ENCODE results near the gene SENP7.

SENP7 gene

DNA sequence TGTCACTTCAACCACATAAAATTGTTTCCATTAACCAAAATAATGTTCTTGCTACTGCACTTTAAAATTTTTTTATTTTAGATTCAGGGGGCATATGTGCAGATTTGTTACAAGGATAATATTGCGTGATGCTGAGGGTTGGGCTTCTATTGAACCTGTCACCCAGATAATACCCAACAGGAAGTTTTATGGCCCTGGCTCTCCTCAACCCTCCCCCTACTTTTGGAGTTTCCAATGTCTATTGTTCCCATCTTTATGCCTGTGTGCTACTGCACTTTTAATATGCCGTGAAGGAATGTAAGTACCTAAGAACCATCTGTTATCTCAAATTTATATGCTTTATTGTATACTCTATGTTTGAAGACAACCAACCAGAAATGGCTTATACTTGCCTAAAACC is 150.6 kb downstream of the SENP7 start:
- no peak for DNase-seq (ENCODE audit: low spot score)
- TF ChIP-seq, protein P1, sequence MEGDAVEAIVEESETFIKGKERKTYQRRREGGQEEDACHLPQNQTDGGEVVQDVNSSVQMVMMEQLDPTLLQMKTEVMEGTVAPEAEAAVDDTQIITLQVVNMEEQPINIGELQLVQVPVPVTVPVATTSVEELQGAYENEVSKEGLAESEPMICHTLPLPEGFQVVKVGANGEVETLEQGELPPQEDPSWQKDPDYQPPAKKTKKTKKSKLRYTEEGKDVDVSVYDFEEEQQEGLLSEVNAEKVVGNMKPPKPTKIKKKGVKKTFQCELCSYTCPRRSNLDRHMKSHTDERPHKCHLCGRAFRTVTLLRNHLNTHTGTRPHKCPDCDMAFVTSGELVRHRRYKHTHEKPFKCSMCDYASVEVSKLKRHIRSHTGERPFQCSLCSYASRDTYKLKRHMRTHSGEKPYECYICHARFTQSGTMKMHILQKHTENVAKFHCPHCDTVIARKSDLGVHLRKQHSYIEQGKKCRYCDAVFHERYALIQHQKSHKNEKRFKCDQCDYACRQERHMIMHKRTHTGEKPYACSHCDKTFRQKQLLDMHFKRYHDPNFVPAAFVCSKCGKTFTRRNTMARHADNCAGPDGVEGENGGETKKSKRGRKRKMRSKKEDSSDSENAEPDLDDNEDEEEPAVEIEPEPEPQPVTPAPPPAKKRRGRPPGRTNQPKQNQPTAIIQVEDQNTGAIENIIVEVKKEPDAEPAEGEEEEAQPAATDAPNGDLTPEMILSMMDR (conservative IDR thresholded peaks at IDR 0.05; ENCODE audit: low read depth): no peak
- H3K27ac ChIP-seq: no peak overlapping the region
- POLR2A ChIA-PET (ENCODE audit: low non-redundant PET): no interaction called here
- CTCF ChIA-PET: no interaction called here

DNA sequence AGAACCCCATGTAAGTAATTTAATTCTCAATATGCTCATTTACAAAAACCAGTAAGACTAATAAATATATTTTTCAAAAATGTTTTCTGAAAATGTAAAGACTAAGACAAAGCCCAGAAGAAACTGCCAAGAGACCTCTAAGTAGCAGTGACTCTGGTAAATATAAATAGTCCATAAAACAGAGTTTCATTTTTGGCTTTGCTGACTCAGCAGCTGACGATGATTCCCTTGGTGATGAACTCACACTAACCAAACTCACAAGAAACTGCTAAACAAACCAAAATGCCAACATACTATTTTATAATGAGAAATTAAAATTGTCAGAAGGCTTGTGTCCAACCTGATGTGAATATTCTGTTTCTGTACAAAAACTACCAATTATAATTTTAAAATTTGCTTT is 161.2 kb downstream of the SENP7 start:
- no peak overlapping the region for H3K27ac ChIP-seq
- POLR2A ChIA-PET (ENCODE audit: low non-redundant PET): no interaction called here
- DNase-seq (ENCODE audit: low spot score): no peak
- TF ChIP-seq, protein P1 (conservative IDR thresholded peaks at IDR 0.05; ENCODE audit: low read depth): no peak
- CTCF ChIA-PET: no interaction called here

DNA sequence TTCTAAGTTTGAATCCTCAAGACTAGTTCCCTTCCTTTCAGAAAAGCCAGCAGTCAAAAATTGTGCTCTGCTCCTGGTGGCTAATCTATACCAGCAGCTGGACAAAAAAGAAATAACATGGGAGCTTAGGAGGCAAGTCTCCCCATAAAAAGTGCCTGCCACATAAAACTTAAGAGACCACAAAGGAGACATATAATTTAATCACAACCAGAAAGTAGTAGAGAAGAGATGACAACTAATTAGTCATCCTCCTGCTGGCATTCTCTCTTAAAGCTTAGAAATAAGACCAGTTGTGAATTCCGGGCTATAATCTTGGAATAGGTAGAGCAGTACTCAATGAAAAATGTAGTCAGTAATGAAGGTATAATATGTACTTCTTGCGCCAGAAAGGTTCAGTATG is 172.4 kb downstream of the SENP7 start:
- ChIA-PET POLR2A (ENCODE audit: low non-redundant PET) (no interaction called here), CTCF (no interaction called here)
- TF ChIP-seq, protein P1 (conservative IDR thresholded peaks at IDR 0.05; ENCODE audit: low read depth): no peak
- no peak for DNase-seq (ENCODE audit: low spot score)
- no peak overlapping the region for H3K27ac ChIP-seq

DNA sequence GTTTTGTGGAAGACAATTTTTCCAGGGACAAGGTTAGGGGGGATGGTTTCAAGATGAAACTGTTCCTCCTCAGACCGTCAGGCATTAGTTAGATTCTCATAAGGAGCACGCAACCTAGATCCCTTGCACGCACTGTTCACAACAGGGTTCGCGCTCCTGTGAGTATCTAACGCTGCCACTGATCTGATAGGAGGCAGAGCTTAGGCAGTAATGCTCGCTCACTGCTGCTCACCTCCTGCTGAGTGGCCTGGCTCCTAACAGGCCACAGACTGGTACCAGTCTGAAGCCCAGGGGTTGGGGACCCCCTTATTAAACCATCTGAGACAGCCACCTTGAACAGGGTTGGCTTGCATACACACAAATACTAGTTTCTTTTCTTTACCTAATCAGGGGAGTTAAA is 179.1 kb downstream of the SENP7 start:
- TF ChIP-seq, protein P1 (conservative IDR thresholded peaks at IDR 0.05; ENCODE audit: low read depth): no peak
- DNase-seq (ENCODE audit: low spot score): no peak
- no peak overlapping the region for H3K27ac ChIP-seq
- ChIA-PET POLR2A (ENCODE audit: low non-redundant PET) (no interaction called here), CTCF (interaction anchor here (0.9 kb wide), 1 partner anchor 1610 kb away, joined by 3 read pairs; no protein-coding TSS in a partner anchor)

- ChIA-PET POLR2A (ENCODE audit: low non-redundant PET) (no interaction called here), CTCF (no interaction called here)
- H3K27ac ChIP-seq: no peak overlapping the region
- DNase-seq (ENCODE audit: low spot score): no peak
- TF ChIP-seq, protein P1 (conservative IDR thresholded peaks at IDR 0.05; ENCODE audit: low read depth): no peak
Observed at GRCh38 chr3:101329016-101329673, 183.9 kb downstream of the SENP7 start.

DNA sequence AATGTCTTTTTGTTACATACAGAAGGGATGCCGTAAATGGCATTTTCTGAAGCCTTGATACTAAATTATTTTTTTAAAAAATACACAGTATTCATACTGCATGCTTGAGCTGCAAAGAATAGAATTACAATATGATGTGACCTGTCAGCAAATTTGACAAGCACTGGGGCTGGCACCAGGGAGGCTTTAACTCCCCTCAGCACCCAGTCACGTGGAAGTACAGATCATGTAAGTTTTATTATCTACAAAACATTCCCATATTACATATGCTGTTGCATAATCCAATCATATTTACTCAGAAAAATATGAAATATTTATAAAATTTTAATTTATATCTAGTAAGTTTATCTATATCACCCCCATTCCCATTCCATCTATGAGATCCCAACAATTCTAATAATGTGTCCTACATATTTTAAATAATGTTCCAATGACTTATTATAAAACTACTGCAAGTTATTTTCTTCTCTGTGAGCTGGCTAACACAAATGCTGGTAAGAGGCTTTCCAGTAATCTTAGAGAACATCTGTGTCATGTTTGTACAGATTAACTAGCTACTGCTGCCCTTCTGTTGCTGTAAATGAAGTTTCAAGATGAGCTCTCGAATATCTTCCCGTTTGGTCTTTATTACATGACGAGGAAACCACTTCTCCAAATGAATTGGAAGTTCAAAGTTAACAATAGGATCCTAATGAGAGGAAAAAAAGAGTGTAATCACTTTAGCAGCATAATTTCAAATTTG is 187.4 kb downstream of the SENP7 start:
- ChIA-PET CTCF (no interaction called here), POLR2A (ENCODE audit: low non-redundant PET) (no interaction called here)
- TF ChIP-seq, protein P1 (conservative IDR thresholded peaks at IDR 0.05; ENCODE audit: low read depth): no peak
- DNase-seq (ENCODE audit: low spot score): no peak
- H3K27ac ChIP-seq: no peak overlapping the region
